Measurements from ENCODE around the gene RBM12. TPM values are rescaled to one million over a fixed set of nuclear protein-coding genes. Genes with fewer than 3 reads are reported as not detected.

Gene RBM12
- total and polyA plus RNA-seq, 2 donors (not counting 1 experiment from before 2014, with no cell fraction given): 52.7 to 144 TPM

DNA sequence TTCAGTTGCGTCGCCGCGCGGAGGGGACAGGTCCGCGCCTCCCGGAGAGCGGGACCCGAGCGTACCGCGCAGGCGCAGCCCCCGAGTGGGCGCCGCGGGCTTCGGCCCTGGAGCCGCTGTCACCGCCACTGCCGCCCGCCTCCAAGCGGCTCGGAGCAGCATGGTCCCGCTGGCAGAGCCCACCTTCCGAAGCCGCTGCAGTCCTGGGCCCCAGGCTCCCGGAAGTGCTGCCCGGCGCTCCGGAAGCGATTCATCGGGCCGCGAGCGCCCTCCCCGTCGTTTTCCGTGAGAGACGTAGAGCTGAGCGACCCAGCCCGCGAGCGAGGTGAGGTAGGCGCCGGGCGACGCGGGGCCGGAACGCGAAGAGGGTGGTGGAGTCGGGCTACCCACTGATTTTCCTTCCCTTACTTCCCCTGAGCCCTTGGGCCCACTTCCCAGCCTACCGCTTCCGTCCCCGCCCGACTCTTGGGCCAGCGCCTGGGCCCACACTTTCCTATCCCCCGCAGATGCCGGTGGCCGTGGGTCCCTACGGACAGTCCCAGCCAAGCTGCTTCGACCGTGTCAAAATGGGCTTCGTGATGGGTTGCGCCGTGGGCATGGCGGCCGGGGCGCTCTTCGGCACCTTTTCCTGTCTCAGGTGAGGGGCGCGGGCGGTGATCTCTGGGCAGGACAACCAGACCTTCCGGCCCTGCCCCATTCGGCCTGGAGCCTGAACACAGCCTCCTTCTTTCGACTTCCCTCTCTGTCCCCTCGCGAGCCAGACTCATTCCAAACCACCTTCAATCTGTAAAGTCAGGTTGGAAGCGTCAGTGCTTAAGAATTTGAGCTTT lies 34.6 kb upstream of the RBM12 start, which contains the start of the genes NFS1 and ROMO1:
Gene NFS1 (minus strand): TSS at position 226 of the 830 bp plus-strand sequence. CDS start 64 bp downstream, at position 162.
Gene ROMO1 (plus strand): TSS at position 279 of the 830 bp plus-strand sequence. CDS start 228 bp downstream, at position 507.
- peak within 1 kb of the TSS; percentile 99 for H3K4me2 ChIP-seq (replicated peaks; ENCODE audit: low read depth, low read length, poor library complexity, severe bottlenecking)
- ATAC-seq (ENCODE audit: low read depth) (peak; percentile 88), DNase-seq (peak; percentile 92)
- intact Hi-C loops (cut with micrococcal nuclease): loop anchor here (1.0 to 5.0 kb wide), 7 partner anchors 35 to 245 kb away; partner anchors contain the start of genes CEP250, CPNE1, PHF20 and RBM12
- peaks cover 18% of the 10 kb centered on the region for H3K79me2 ChIP-seq (ENCODE audit: control insufficient read depth, insufficient read depth, low read length)
- peak within 1 kb of the TSS; percentile 69 to 98 (median 91) for H3K4me3 ChIP-seq (ENCODE audit: control extremely low read depth in 1 of 5, extremely low read depth in 1 of 5, insufficient read depth in 1 of 5, low read depth in 2 of 5, low read length in 4 of 5)
- H3K27me3 ChIP-seq (replicated peaks in 1 of 4; ENCODE audit: control extremely low read depth in 1 of 4, control insufficient read depth in 3 of 4, insufficient read depth in 4 of 4, low read length in 3 of 4): no peaks in the 10 kb centered on the region
- Mint-ChIP-seq H3K27me3 (no peaks in the 10 kb centered on the region), H3K9me3 (ENCODE audit: insufficient read depth) (no peaks in the 10 kb centered on the region), H3K27ac (peak within 1 kb of the TSS; percentile 97), H3K4me1 (peaks cover 33% of the 10 kb centered on the region), H3K4me3 (peak within 1 kb of the TSS; percentile 85)
- TF ChIP-seq, protein P1, sequence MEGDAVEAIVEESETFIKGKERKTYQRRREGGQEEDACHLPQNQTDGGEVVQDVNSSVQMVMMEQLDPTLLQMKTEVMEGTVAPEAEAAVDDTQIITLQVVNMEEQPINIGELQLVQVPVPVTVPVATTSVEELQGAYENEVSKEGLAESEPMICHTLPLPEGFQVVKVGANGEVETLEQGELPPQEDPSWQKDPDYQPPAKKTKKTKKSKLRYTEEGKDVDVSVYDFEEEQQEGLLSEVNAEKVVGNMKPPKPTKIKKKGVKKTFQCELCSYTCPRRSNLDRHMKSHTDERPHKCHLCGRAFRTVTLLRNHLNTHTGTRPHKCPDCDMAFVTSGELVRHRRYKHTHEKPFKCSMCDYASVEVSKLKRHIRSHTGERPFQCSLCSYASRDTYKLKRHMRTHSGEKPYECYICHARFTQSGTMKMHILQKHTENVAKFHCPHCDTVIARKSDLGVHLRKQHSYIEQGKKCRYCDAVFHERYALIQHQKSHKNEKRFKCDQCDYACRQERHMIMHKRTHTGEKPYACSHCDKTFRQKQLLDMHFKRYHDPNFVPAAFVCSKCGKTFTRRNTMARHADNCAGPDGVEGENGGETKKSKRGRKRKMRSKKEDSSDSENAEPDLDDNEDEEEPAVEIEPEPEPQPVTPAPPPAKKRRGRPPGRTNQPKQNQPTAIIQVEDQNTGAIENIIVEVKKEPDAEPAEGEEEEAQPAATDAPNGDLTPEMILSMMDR (IDR thresholded peaks at IDR 0.05): peak; percentile 31
- no peak for TF ChIP-seq EZH2 (IDR thresholded peaks at IDR 0.05; ENCODE audit: borderline replicate concordance, insufficient read depth, low read depth, low read length, poor library complexity, severe bottlenecking)
- H3K36me3 ChIP-seq (replicated peaks in 1 of 2; ENCODE audit: control extremely low read depth in 1 of 2, control insufficient read depth in 1 of 2, extremely low read depth in 1 of 2, insufficient read depth in 2 of 2, low read length in 1 of 2): peaks cover 6 to 32% of the 10 kb centered on the region in 2 experiments
- under 1% methylated on average over 77 of the region's 81 CpGs for WGBS (ENCODE audit: insufficient coverage)
- H3K9me3 ChIP-seq (ENCODE audit: control extremely low read depth in 1 of 3, control insufficient read depth in 2 of 3, insufficient read depth in 1 of 3, low read length in 2 of 3): no peaks in the 10 kb centered on the region
- ChIA-PET POLR2A (interaction anchor here (0.7 to 2.4 kb wide), 7 partner anchors 11 to 84 kb away, joined by 3 to 18 read pairs (median 6); partner anchors contain the start of genes CPNE1, PHF20, RBM12 and RBM39), CTCF (interaction anchor here (1.0 to 2.0 kb wide), 9 partner anchors 10 to 236 kb away, joined by 3 to 10 read pairs (median 4); partner anchors contain the start of gene RBM39)
- H3K4me1 ChIP-seq (ENCODE audit: control insufficient read depth in 2 of 2, insufficient read depth in 2 of 2, low read length in 2 of 2): peaks cover 17 to 23% of the 10 kb centered on the region in 2 donors
- H3K9ac ChIP-seq (ENCODE audit: low read length): peak within 1 kb of the TSS; percentile 100
- H4K20me1 ChIP-seq (ENCODE audit: control insufficient read depth, insufficient read depth, low read length, poor library complexity, severe bottlenecking): peaks cover 7% of the 10 kb centered on the region
- H3K27ac ChIP-seq (ENCODE audit: low read length in 2 of 2): peak within 1 kb of the TSS; percentile 84 to 96
- peak within 1 kb of the TSS; percentile 100 for H2AFZ ChIP-seq (ENCODE audit: insufficient read depth, low read depth, low read length, poor library complexity, severe bottlenecking)
